ENCODE measurements around the gene SLC24A3.

Gene SLC24A3

GRCh38 chr20:19659448-19659847, 447.0 kb downstream of the SLC24A3 start:
- TF ChIP-seq POLR2AphosphoS5 (IDR thresholded peaks at IDR 0.05; ENCODE audit: borderline replicate concordance, low read depth, low read length) (no peak), EZH2 (IDR thresholded peaks at IDR 0.05) (no peak), FOXP2 (optimal IDR thresholded peaks at IDR 0.05; ENCODE audit: control extremely low read depth, extremely low read length, insufficient read depth) (no peak)
- no peaks in the 10 kb centered on the region for H3K9me3 ChIP-seq (ENCODE audit: low read depth, low read length)
- H3K9ac ChIP-seq (ENCODE audit: insufficient read length), result no peak overlapping the region
- H3K4me3 ChIP-seq, result no peak overlapping the region
- H3K36me3 ChIP-seq (ENCODE audit: insufficient read depth, low read length), result peaks cover 4% of the 10 kb centered on the region; the same call in 1 of the 2 replicates
- peak overlapping the region; percentile 17; the same call in 1 of the 2 replicates for H3K27ac ChIP-seq
- DNase-seq (ENCODE audit: low read depth, low spot score), result no peak

- no peak for TF ChIP-seq POLR2AphosphoS5 (IDR thresholded peaks at IDR 0.05; ENCODE audit: borderline replicate concordance, low read depth, low read length)
- TF ChIP-seq EZH2 (IDR thresholded peaks at IDR 0.05), result no peak
- no peak for TF ChIP-seq FOXP2 (optimal IDR thresholded peaks at IDR 0.05; ENCODE audit: control extremely low read depth, extremely low read length, insufficient read depth)
- no peak overlapping the region for H3K9ac ChIP-seq (ENCODE audit: insufficient read length)
- no peak for DNase-seq (ENCODE audit: low read depth, low spot score)
- H3K27ac ChIP-seq, result peak overlapping the region; percentile 78
- no peaks in the 10 kb centered on the region for H3K36me3 ChIP-seq (ENCODE audit: insufficient read depth, low read length)
- no peaks in the 10 kb centered on the region for H3K9me3 ChIP-seq (ENCODE audit: low read depth, low read length)
- H3K4me3 ChIP-seq, result no peak overlapping the region
Observed at GRCh38 chr20:19660808-19661378, 448.5 kb downstream of the SLC24A3 start.

- DNase-seq (ENCODE audit: low read depth, low spot score), result peak; percentile 78
- Histone ChIP-seq H3K27ac (peak overlapping the region; percentile 78), H3K4me3 (no peak overlapping the region), H3K9ac (ENCODE audit: insufficient read length) (peak overlapping the region; percentile 36), H3K9me3 (ENCODE audit: low read depth, low read length) (no peaks in the 10 kb centered on the region), H3K36me3 (ENCODE audit: insufficient read depth, low read length) (no peaks in the 10 kb centered on the region)
- TF ChIP-seq EZH2 (IDR thresholded peaks at IDR 0.05), result no peak
- TF ChIP-seq POLR2AphosphoS5 (IDR thresholded peaks at IDR 0.05; ENCODE audit: borderline replicate concordance, low read depth, low read length), result no peak
- no peak for TF ChIP-seq FOXP2 (optimal IDR thresholded peaks at IDR 0.05; ENCODE audit: control extremely low read depth, extremely low read length, insufficient read depth)
Observed at GRCh38 chr20:19661717-19662636, 449.5 kb downstream of the SLC24A3 start.

GRCh38 chr20:19662637-19662995, 450.2 kb downstream of the SLC24A3 start:
- no peaks in the 10 kb centered on the region for H3K9me3 ChIP-seq (ENCODE audit: low read depth, low read length)
- no peaks in the 10 kb centered on the region for H3K36me3 ChIP-seq (ENCODE audit: insufficient read depth, low read length)
- H3K9ac ChIP-seq (ENCODE audit: insufficient read length), result no peak overlapping the region
- no peak for TF ChIP-seq POLR2AphosphoS5 (IDR thresholded peaks at IDR 0.05; ENCODE audit: borderline replicate concordance, low read depth, low read length)
- no peak for TF ChIP-seq EZH2 (IDR thresholded peaks at IDR 0.05)
- no peak for TF ChIP-seq FOXP2 (optimal IDR thresholded peaks at IDR 0.05; ENCODE audit: control extremely low read depth, extremely low read length, insufficient read depth)
- DNase-seq (ENCODE audit: low read depth, low spot score), result no peak
- no peak overlapping the region for H3K4me3 ChIP-seq
- peak overlapping the region; percentile 69 for H3K27ac ChIP-seq

- Histone ChIP-seq H3K27ac (no peak overlapping the region), H3K4me3 (no peak overlapping the region), H3K9me3 (ENCODE audit: low read depth, low read length) (no peaks in the 10 kb centered on the region; the same call in 1 of the 2 replicates), H3K9ac (ENCODE audit: insufficient read length) (no peak overlapping the region), H3K36me3 (ENCODE audit: insufficient read depth, low read length) (no peaks in the 10 kb centered on the region)
- DNase-seq (ENCODE audit: low read depth, low spot score), result no peak
- no peak for TF ChIP-seq EZH2 (IDR thresholded peaks at IDR 0.05)
- no peak for TF ChIP-seq FOXP2 (optimal IDR thresholded peaks at IDR 0.05; ENCODE audit: control extremely low read depth, extremely low read length, insufficient read depth)
- no peak for TF ChIP-seq POLR2AphosphoS5 (IDR thresholded peaks at IDR 0.05; ENCODE audit: borderline replicate concordance, low read depth, low read length)
Observed at GRCh38 chr20:19668418-19668817, 456.0 kb downstream of the SLC24A3 start.

- no peak overlapping the region for H3K9ac ChIP-seq (ENCODE audit: insufficient read length)
- no peak for TF ChIP-seq FOXP2 (optimal IDR thresholded peaks at IDR 0.05; ENCODE audit: control extremely low read depth, extremely low read length, insufficient read depth)
- no peak for TF ChIP-seq POLR2AphosphoS5 (IDR thresholded peaks at IDR 0.05; ENCODE audit: borderline replicate concordance, low read depth, low read length)
- no peak for TF ChIP-seq EZH2 (IDR thresholded peaks at IDR 0.05)
- no peaks in the 10 kb centered on the region; the same call in 1 of the 2 replicates for H3K9me3 ChIP-seq (ENCODE audit: low read depth, low read length)
- no peak overlapping the region for H3K27ac ChIP-seq
- DNase-seq (ENCODE audit: low read depth, low spot score), result no peak
- H3K4me3 ChIP-seq, result no peak overlapping the region
- no peaks in the 10 kb centered on the region for H3K36me3 ChIP-seq (ENCODE audit: insufficient read depth, low read length)
Observed at GRCh38 chr20:19670829-19671228, 458.4 kb downstream of the SLC24A3 start.

GRCh38 chr20:19671374-19671773, 458.9 kb downstream of the SLC24A3 start:
- Histone ChIP-seq H3K27ac (no peak overlapping the region), H3K9me3 (ENCODE audit: low read depth, low read length) (no peaks in the 10 kb centered on the region; the same call in 1 of the 2 replicates), H3K4me3 (no peak overlapping the region), H3K36me3 (ENCODE audit: insufficient read depth, low read length) (no peaks in the 10 kb centered on the region), H3K9ac (ENCODE audit: insufficient read length) (no peak overlapping the region)
- TF ChIP-seq POLR2AphosphoS5 (IDR thresholded peaks at IDR 0.05; ENCODE audit: borderline replicate concordance, low read depth, low read length) (no peak), EZH2 (IDR thresholded peaks at IDR 0.05) (no peak), FOXP2 (optimal IDR thresholded peaks at IDR 0.05; ENCODE audit: control extremely low read depth, extremely low read length, insufficient read depth) (no peak)
- no peak for DNase-seq (ENCODE audit: low read depth, low spot score)

- TF ChIP-seq POLR2AphosphoS5 (IDR thresholded peaks at IDR 0.05; ENCODE audit: borderline replicate concordance, low read depth, low read length) (no peak), EZH2 (IDR thresholded peaks at IDR 0.05) (no peak), FOXP2 (optimal IDR thresholded peaks at IDR 0.05; ENCODE audit: control extremely low read depth, extremely low read length, insufficient read depth) (no peak)
Observed at GRCh38 chr20:19672498-19672897, 460.1 kb downstream of the SLC24A3 start.

More at GRCh38 chr20:19672498-19672897, 460.1 kb downstream of the SLC24A3 start:
- Histone ChIP-seq H3K9ac (ENCODE audit: insufficient read length) (no peak overlapping the region), H3K4me3 (no peak overlapping the region), H3K27ac (peak overlapping the region; percentile 44; the same call in 1 of the 2 replicates), H3K36me3 (ENCODE audit: insufficient read depth, low read length) (no peaks in the 10 kb centered on the region), H3K9me3 (ENCODE audit: low read depth, low read length) (no peaks in the 10 kb centered on the region; the same call in 1 of the 2 replicates)
- no peak for DNase-seq (ENCODE audit: low read depth, low spot score)
